WTC11 (cell line): ENCODE results near the gene CRABP2. TPM values are rescaled to one million over a fixed set of nuclear protein-coding genes. Genes with fewer than 3 reads are reported as not detected.

Experiments used
- ATAC-seq: fragments of 200-7000 bp; cut with Tn5 transposase; 2 replicates; pipeline ENCODE4 v1.10.0; 2021; ENCODE audit warnings: mild to moderate bottlenecking, moderate library complexity
- CTCF ChIA-PET: fragments of 300-600 bp; sonication (Branson Sonifier 250); formaldehyde crosslinking; loops from one replicate; lab custom pipeline; 2021; ENCODE audit warnings: antibody characterized with exemption; lab: Charles Lee
- POLR2A ChIA-PET: fragments of 350-600 bp; sonication (Branson Sonifier 250); formaldehyde crosslinking; loops from one replicate; lab custom pipeline; 2021; ENCODE audit warnings: antibody characterized with exemption; lab: Charles Lee
- DNase-seq: peaks from one replicate; pipeline ENCODE4 v3.0.0; 2021; ENCODE audit warnings: low spot score
- H3K27ac Mint-ChIP-seq: 2 replicates; pipeline ENCODE4 v1.8.0; 2021; ENCODE audit warnings: mixed read lengths
- H3K27me3 Mint-ChIP-seq: 2 replicates; pipeline ENCODE4 v1.8.0; 2021; ENCODE audit warnings: low read depth, mild to moderate bottlenecking, moderate library complexity, mixed read lengths
- H3K36me3 Mint-ChIP-seq: 2 replicates; pipeline ENCODE4 v1.8.0; 2021; ENCODE audit warnings: mixed read lengths
- H3K4me1 Mint-ChIP-seq: 2 replicates; pipeline ENCODE4 v1.8.0; 2022; ENCODE audit warnings: mixed read lengths
- H3K4me3 Mint-ChIP-seq: 2 replicates; pipeline ENCODE4 v1.8.0; 2021; ENCODE audit warnings: mild to moderate bottlenecking, moderate library complexity, mixed read lengths
- H3K9me3 Mint-ChIP-seq: 2 replicates; pipeline ENCODE4 v1.8.0; 2021; ENCODE audit warnings: mixed read lengths
- AR ChIP-seq: fragments of 250-450 bp; sonication (Bioruptor Pico); IDR thresholded peaks from 2 replicates; pipeline ENCODE4 v1.9.0; 2021; ENCODE audit warnings: mild to moderate bottlenecking
- ATF1 ChIP-seq: sonication (generic); formaldehyde crosslinking; IDR thresholded peaks from 2 replicates; pipeline ENCODE4 v1.8.1; 2023; ENCODE audit warnings: mild to moderate bottlenecking, moderate library complexity, missing genetic modification reagents
- CBFB ChIP-seq: sonication (generic); formaldehyde crosslinking; IDR thresholded peaks from 2 replicates; pipeline ENCODE4 v1.8.1; 2022; ENCODE audit warnings: mild to moderate bottlenecking, low read depth, missing genetic modification reagents
- CREB1 ChIP-seq: sonication (generic); formaldehyde crosslinking; IDR thresholded peaks from 2 replicates; pipeline ENCODE4 v1.8.0; 2023; ENCODE audit warnings: mild to moderate bottlenecking, missing genetic modification reagents
- ETV6 ChIP-seq: sonication (generic); formaldehyde crosslinking; IDR thresholded peaks from 2 replicates; pipeline ENCODE4 v1.8.1; 2022; ENCODE audit warnings: mild to moderate bottlenecking, missing genetic modification reagents
- FOXP1 ChIP-seq: sonication (generic); formaldehyde crosslinking; IDR thresholded peaks from 2 replicates; pipeline ENCODE4 v1.8.0; 2022; ENCODE audit warnings: missing genetic modification reagents, mild to moderate bottlenecking, moderate library complexity, borderline replicate concordance
- GABPB1 ChIP-seq: sonication (generic); formaldehyde crosslinking; IDR thresholded peaks from 2 replicates; pipeline ENCODE4 v1.8.1; 2023; ENCODE audit warnings: mild to moderate bottlenecking, missing genetic modification reagents
- GTF2I ChIP-seq: fragments of 250-450 bp; sonication (Bioruptor Pico); conservative IDR thresholded peaks from 2 replicates; pipeline ENCODE4 v1.4.0; 2021; ENCODE audit warnings: mild to moderate bottlenecking
- IRF2 ChIP-seq: sonication (generic); formaldehyde crosslinking; IDR thresholded peaks from 2 replicates; pipeline ENCODE4 v1.8.0; 2022; ENCODE audit warnings: low read depth, missing genetic modification reagents, borderline replicate concordance
- MXD4 ChIP-seq: fragments of 250-450 bp; sonication (Bioruptor Pico); IDR thresholded peaks from 2 replicates; pipeline ENCODE4 v1.8.0; 2021; ENCODE audit warnings: mild to moderate bottlenecking, moderate library complexity, borderline replicate concordance
- MYBL2 ChIP-seq: sonication (generic); formaldehyde crosslinking; IDR thresholded peaks from 2 replicates; pipeline ENCODE4 v1.8.1; 2023; ENCODE audit warnings: mild to moderate bottlenecking, moderate library complexity, missing genetic modification reagents
- NFATC4 ChIP-seq: fragments of 250-450 bp; sonication (Bioruptor Pico); IDR thresholded peaks from 2 replicates; pipeline ENCODE4 v1.9.0; 2021; ENCODE audit warnings: mild to moderate bottlenecking
- NFE2L1 ChIP-seq: sonication (generic); formaldehyde crosslinking; IDR thresholded peaks from 2 replicates; pipeline ENCODE4 v1.8.1; 2023; ENCODE audit warnings: missing genetic modification reagents
- NFYB ChIP-seq: sonication (generic); formaldehyde crosslinking; conservative IDR thresholded peaks from 2 replicates; pipeline ENCODE4 v1.8.0; 2022; ENCODE audit warnings: low read depth, missing genetic modification reagents
- NR1H2 ChIP-seq: sonication (generic); formaldehyde crosslinking; IDR thresholded peaks from 2 replicates; pipeline ENCODE4 v1.9.0; 2021; ENCODE audit warnings: mild to moderate bottlenecking, moderate library complexity, missing genetic modification reagents
- PRRX2 ChIP-seq: fragments of 250-450 bp; sonication (Bioruptor Pico); IDR thresholded peaks from 2 replicates; pipeline ENCODE4 v1.8.0; 2021; ENCODE audit warnings: mild to moderate bottlenecking
- RELA ChIP-seq: sonication (generic); formaldehyde crosslinking; IDR thresholded peaks from 2 replicates; pipeline ENCODE4 v1.8.1; 2022; ENCODE audit warnings: missing genetic modification reagents, mild to moderate bottlenecking, borderline replicate concordance
- TCF7 ChIP-seq: sonication (generic); formaldehyde crosslinking; IDR thresholded peaks from 2 replicates; pipeline ENCODE4 v1.8.0; 2022; ENCODE audit warnings: mild to moderate bottlenecking, low read depth, missing genetic modification reagents, moderate library complexity
- TEAD1 ChIP-seq: sonication (generic); formaldehyde crosslinking; IDR thresholded peaks from 2 replicates; pipeline ENCODE4 v1.8.0; 2022; ENCODE audit warnings: mild to moderate bottlenecking, missing genetic modification reagents
- TEAD4 ChIP-seq: sonication (generic); formaldehyde crosslinking; IDR thresholded peaks from 2 replicates; pipeline ENCODE4 v1.8.0; 2022; ENCODE audit warnings: mild to moderate bottlenecking, missing genetic modification reagents
- TP53 ChIP-seq: sonication (generic); formaldehyde crosslinking; IDR thresholded peaks from 2 replicates; pipeline ENCODE4 v1.8.1; 2023; ENCODE audit warnings: mild to moderate bottlenecking, missing genetic modification reagents
- ZBTB21 ChIP-seq: sonication (generic); formaldehyde crosslinking; IDR thresholded peaks from 2 replicates; pipeline ENCODE4 v1.8.1; 2023; ENCODE audit warnings: mild to moderate bottlenecking, missing genetic modification reagents, borderline replicate concordance
- ZMAT4 ChIP-seq: fragments of 250-450 bp; sonication (Bioruptor Pico); IDR thresholded peaks from 2 replicates; pipeline ENCODE4 v1.9.0; 2021; ENCODE audit warnings: mild to moderate bottlenecking
- ZNF121 ChIP-seq: sonication (generic); formaldehyde crosslinking; IDR thresholded peaks from 2 replicates; pipeline ENCODE4 v1.8.0; 2023; ENCODE audit warnings: missing genetic modification reagents
- ZNF219 ChIP-seq: sonication (generic); formaldehyde crosslinking; IDR thresholded peaks from 2 replicates; pipeline ENCODE4 v1.8.0; 2023; ENCODE audit warnings: missing genetic modification reagents, mild to moderate bottlenecking, borderline replicate concordance
- ZNF396 ChIP-seq: fragments of 250-450 bp; sonication (Bioruptor Pico); IDR thresholded peaks from 2 replicates; pipeline ENCODE4 v1.8.0; 2021; ENCODE audit warnings: mild to moderate bottlenecking, moderate library complexity, borderline replicate concordance
- ZNF416 ChIP-seq: fragments of 250-450 bp; sonication (Bioruptor Pico); IDR thresholded peaks from 2 replicates; pipeline ENCODE4 v1.9.0; 2021; ENCODE audit warnings: mild to moderate bottlenecking, inconsistent platforms
- ZNF423 ChIP-seq: fragments of 250-450 bp; sonication (Bioruptor Pico); IDR thresholded peaks from 2 replicates; pipeline ENCODE4 v2.1.2; 2022; ENCODE audit warnings: mild to moderate bottlenecking, moderate library complexity
- total RNA-seq: library from RNA; stranded (reverse); gene quantifications from 3 replicates; pipeline ENCODE4 v1.2.3, GENCODE V29; 2021
- TF ChIP-seq, protein P1 (sequence below): sonication (generic); formaldehyde crosslinking; conservative IDR thresholded peaks from 2 replicates; pipeline ENCODE4 v1.8.1; 2022; ENCODE audit warnings: mild to moderate bottlenecking, missing genetic modification reagents

Gene CRABP2
- total RNA-seq, 1 experiment from 2014 or later, result 135 TPM

- TF ChIP-seq AR (no peak), NFYB (no peak), CBFB (CRISPR knock-in tag) (no peak), CREB1 (CRISPR knock-in tag) (no peak; the same call in 1 of the 2 replicates), ZMAT4 (0 out of 2 replicates have a peak, but pooled peaks have one; percentile 21), MYBL2 (CRISPR knock-in tag) (peak; percentile 76; the same call in 1 of the 2 replicates), ETV6 (CRISPR knock-in tag) (peak; percentile 98), TP53 (CRISPR knock-in tag) (no peak), TCF7 (CRISPR knock-in tag) (no peak), FOXP1 (CRISPR knock-in tag) (peak; percentile 74; the same call in 1 of the 2 replicates), NR1H2 (CRISPR knock-in tag) (no peak), GABPB1 (peak; percentile 86), ZNF121 (CRISPR knock-in tag) (no peak), ATF1 (CRISPR knock-in tag) (no peak), NFE2L1 (CRISPR knock-in tag) (0 out of 2 replicates have a peak, but pooled peaks have one; percentile 20), ZNF416 (no peak), GTF2I (CRISPR knock-in tag) (no peak), ZNF423 (CRISPR knock-in tag) (no peak), IRF2 (CRISPR knock-in tag) (no peak), ZNF219 (CRISPR knock-in tag) (no peak), TEAD1 (CRISPR knock-in tag) (peak; percentile 33; the same call in 1 of the 2 replicates), ZNF396 (CRISPR knock-in tag) (no peak), MXD4 (CRISPR knock-in tag) (no peak)
- TF ChIP-seq, protein P1, sequence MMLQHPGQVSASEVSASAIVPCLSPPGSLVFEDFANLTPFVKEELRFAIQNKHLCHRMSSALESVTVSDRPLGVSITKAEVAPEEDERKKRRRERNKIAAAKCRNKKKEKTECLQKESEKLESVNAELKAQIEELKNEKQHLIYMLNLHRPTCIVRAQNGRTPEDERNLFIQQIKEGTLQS (CRISPR knock-in tag), result no peak
Measured at GRCh38 chr1:156740741-156741480, 35.5 kb upstream of the CRABP2 start, which contains the start of gene MRPL24 (continued).

DNA sequence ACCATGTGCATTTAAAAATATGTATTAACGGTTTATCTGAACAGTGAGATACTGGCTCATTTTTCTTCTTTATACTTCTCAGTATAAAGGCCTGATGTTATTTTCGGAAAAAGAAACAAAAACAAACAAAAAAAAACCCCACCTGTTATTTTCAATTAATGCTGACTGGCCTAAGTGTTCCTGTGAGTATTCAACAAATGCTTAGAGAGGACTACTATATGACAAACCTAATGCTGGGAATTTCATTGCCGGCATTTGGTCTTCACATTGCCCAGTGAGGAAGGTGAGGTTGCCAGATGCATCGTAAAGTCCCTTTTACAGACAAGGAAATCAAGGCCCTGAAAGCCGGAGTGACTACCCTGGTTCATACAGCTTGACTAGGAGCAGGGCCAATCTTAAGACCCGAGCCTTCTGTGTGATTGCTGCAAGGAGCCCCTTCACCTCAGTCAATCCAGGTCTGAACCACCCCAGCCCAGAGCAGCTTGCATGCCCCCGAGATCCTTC lies 34.9 kb upstream of the CRABP2 start:
- ChIA-PET POLR2A (interaction anchor here (0.5 to 2.1 kb wide), 14 partner anchors 10 to 594 kb away, joined by 3 to 36 read pairs (median 6); partner anchors contain the start of genes HDGF, ISG20L2, METTL25B and PRCC), CTCF (interaction anchor here (1.0 to 2.2 kb wide), 8 partner anchors 12 to 120 kb away, joined by 3 to 42 read pairs (median 10); partner anchors contain the start of genes ISG20L2, METTL25B and NTRK1)
- Mint-ChIP-seq H3K27me3 (no peaks in the 10 kb centered on the region), H3K4me1 (peaks cover 18% of the 10 kb centered on the region), H3K9me3 (no peaks in the 10 kb centered on the region), H3K4me3 (peak overlapping the region; percentile 90), H3K36me3 (peaks cover 26% of the 10 kb centered on the region), H3K27ac (peak overlapping the region; percentile 98)
- DNase-seq, result no peak
- TF ChIP-seq GTF2I (CRISPR knock-in tag), result no peak
- no peak for TF ChIP-seq PRRX2
- no peak for TF ChIP-seq TEAD4
- no peak for TF ChIP-seq NFATC4 (CRISPR knock-in tag)
- TF ChIP-seq ZNF423 (CRISPR knock-in tag), result no peak
- no peak for TF ChIP-seq RELA (CRISPR knock-in tag)
- no peak for TF ChIP-seq TP53 (CRISPR knock-in tag)
- TF ChIP-seq, protein P1 (CRISPR knock-in tag), result no peak
- TF ChIP-seq NFE2L1 (CRISPR knock-in tag), result no peak
- TF ChIP-seq ZBTB21 (CRISPR knock-in tag), result no peak
- ATAC-seq, result peak; percentile 11
